Ovary (tissue), 9 donors: ENCODE data around the gene MAPK8IP1. TPM values are rescaled to one million over a fixed set of nuclear protein-coding genes. Genes with fewer than 3 reads are reported as not detected.

Source experiments
- DNase-seq, 5 donors: peaks; one replicate each; pipeline ENCODE4 v3.0.0-alpha.2; 2019 to 2020
- H3K27ac ChIP-seq, 2 donors: fragments of 200-600 bp; one replicate each; pipeline versions ENCODE4 v1.5.1 to v1.8.0; 2019 to 2022
- H3K27me3 ChIP-seq: fragments of 200-600 bp; one replicate; pipeline ENCODE4 v1.8.0; 2022
- H3K36me3 ChIP-seq: fragments of 200-600 bp; sonication (generic); one replicate; pipeline ENCODE4 v1.5.1; 2019
- H3K4me1 ChIP-seq: one replicate; pipeline ENCODE4 v1.8.1; 2013; ENCODE audit warnings: mild to moderate bottlenecking, moderate library complexity; ENCODE audit not compliant: insufficient read depth
- H3K4me3 ChIP-seq: fragments of 200-600 bp; sonication (generic); one replicate; pipeline ENCODE4 v1.5.1; 2017
- H3K9me3 ChIP-seq, 2 donors: fragments of 200-600 bp in 1 of 2; sonication (generic) in 1 of 2; one replicate each; pipeline versions ENCODE4 v1.5.1 to v1.8.1; 2013 to 2019; ENCODE audit warnings: mild to moderate bottlenecking in 1 of 2, moderate library complexity in 1 of 2
- CTCF ChIP-seq, 3 donors: fragments of 450-650 bp in 2 of 3; fragments of 200-600 bp in 1 of 3; IDR thresholded peaks; one replicate each; pipeline versions ENCODE4 v1.5.1 to v1.8.0; 2016 to 2022; ENCODE audit warnings: antibody characterized with exemption in 3 of 3, mild to moderate bottlenecking in 1 of 3
- EP300 ChIP-seq: sonication (generic); formaldehyde crosslinking; IDR thresholded peaks from one replicate; pipeline ENCODE4 v1.6.1; 2017; ENCODE audit warnings: antibody characterized with exemption
- POLR2A ChIP-seq: fragments of 450-650 bp; IDR thresholded peaks from one replicate; pipeline ENCODE4 v1.6.1; 2017; ENCODE audit warnings: antibody characterized with exemption, mild to moderate bottlenecking, moderate library complexity
- WGBS, 3 donors: extraction: QIAGEN DNeasy Blood & Tissue Kit in 1 of 3; methylation state at CpG; one replicate each; pipeline versions ENCODE4 v1.1.5 to v1.1.7; 2013 to 2017; 5-methylcytosine and 5-hydroxymethylcytosine counted together
- intact Hi-C, 4 donors: fragments of 100-400 bp; cut with DNase I; formaldehyde crosslinking; loops; one replicate each; pipeline versions ENCODE4 v1.11.0 to v1.15.1; 2022 to 2023
- polyA plus RNA-seq, 2 donors: library from polyadenylated mRNA; stranded (reverse); fragments of 200-250 nt in 1 of 2; fragments of 350-450 nt in 1 of 2; fragmentation: Illumina TruSeq in 1 of 2; extraction: RNeasy Lipid Tissue Mini Kit (QIAGEN cat#74804) in 1 of 2; gene quantifications; one replicate each; pipeline ENCODE4 v1.2.3, GENCODE V29; 2013 to 2014
- total RNA-seq, 7 donors: library from RNA; depleted of rRNA in 2 of 7; stranded (reverse); fragments of >200 nt in 2 of 7; fragmentation: NEBNext Ultra II Directional in 3 of 7; extraction: Animal tissue kit (Norgen Biotek cat#: 25700) in 3 of 7; gene quantifications; one replicate each; pipeline versions ENCODE4 v1.1.0 to v1.2.4, GENCODE V29; 2016 to 2023
- donor health status: DM: no; HTN: no; CAD: no; lungs with moderate emphysema.
- donor health status: DM: no; HTN: no; CAD: no.
- donor health status: Bipolar disorder and iron deficiency.
- donor health status: DM: yes; HTN: yes; CAD: no.
- donor health status: DM: no; HTN: no; CAD: no.
- donor health status: DM: yes; HTN: yes; CAD: no.

MAPK8IP1 gene
- total and polyA plus RNA-seq, 9 donors, result 3.7 to 24.1 (median 14.4) TPM

- H3K27ac ChIP-seq, result no peak overlapping the region
- DNase-seq, result no peak
Observed at GRCh38 chr11:45884596-45885185, 760 bp upstream of the MAPK8IP1 start.

GRCh38 chr11:45885921-45886721, 670 bp downstream of the MAPK8IP1 start:
- Histone ChIP-seq H3K27ac (no peak overlapping the region), H3K9me3 (no peaks in the 10 kb centered on the region), H3K4me3 (peak overlapping the region; percentile 39), H3K27me3 (no peaks in the 10 kb centered on the region), H3K4me1 (peaks cover 1% of the 10 kb centered on the region), H3K36me3 (no peaks in the 10 kb centered on the region)
- peak in 2 of 5 donors; percentile 26 to 41 for DNase-seq
- WGBS, 3 donors, result 18 to 25% (median 20%) methylated on average over 24 to 43 of the region's 43 CpGs
- intact Hi-C loops, result no loop called here
- TF ChIP-seq POLR2A (no peak), EP300 (no peak), CTCF (IDR thresholded peaks at IDR 0.05) (no peak)

More at GRCh38 chr11:45884596-45885185, 760 bp upstream of the MAPK8IP1 start:
- H3K4me3 ChIP-seq, result no peak overlapping the region
- H3K9me3 ChIP-seq, result no peaks in the 10 kb centered on the region
- intact Hi-C loops, result no loop called here
- WGBS, 3 donors, result 86 to 89% (median 87%) methylated on average over 10 of the region's 10 CpGs
- H3K36me3 ChIP-seq, result no peaks in the 10 kb centered on the region
- peaks cover 1% of the 10 kb centered on the region for H3K4me1 ChIP-seq
- no peaks in the 10 kb centered on the region for H3K27me3 ChIP-seq
- TF ChIP-seq POLR2A, result no peak
- no peak for TF ChIP-seq EP300
- no peak for TF ChIP-seq CTCF (IDR thresholded peaks at IDR 0.05)

GRCh38 chr11:45886816-45887520, 1.5 kb downstream of the MAPK8IP1 start:
- DNase-seq, result no peak
- Histone ChIP-seq H3K27me3 (no peaks in the 10 kb centered on the region), H3K4me3 (no peak overlapping the region), H3K27ac (no peak overlapping the region), H3K4me1 (peaks cover 1% of the 10 kb centered on the region), H3K36me3 (no peaks in the 10 kb centered on the region), H3K9me3 (no peaks in the 10 kb centered on the region)
- intact Hi-C loops, result no loop called here
- 86 to 94% (median 91%) methylated on average over 4 of the region's 4 CpGs for WGBS, 3 donors
- TF ChIP-seq EP300 (no peak), POLR2A (no peak), CTCF (IDR thresholded peaks at IDR 0.05) (no peak)

GRCh38 chr11:45887587-45887986, 2.1 kb downstream of the MAPK8IP1 start:
- H3K4me3 ChIP-seq, result no peak overlapping the region
- WGBS, 3 donors, result 76 to 90% (median 80%) methylated on average over 10 of the region's 10 CpGs

More at GRCh38 chr11:45887587-45887986, 2.1 kb downstream of the MAPK8IP1 start:
- no peaks in the 10 kb centered on the region for H3K9me3 ChIP-seq
- H3K4me1 ChIP-seq, result peaks cover 1% of the 10 kb centered on the region
- intact Hi-C loops, result no loop called here
- DNase-seq, result no peak
- H3K27me3 ChIP-seq, result no peaks in the 10 kb centered on the region
- TF ChIP-seq POLR2A (no peak), EP300 (no peak), CTCF (IDR thresholded peaks at IDR 0.05) (no peak)
- no peaks in the 10 kb centered on the region for H3K36me3 ChIP-seq
- no peak overlapping the region for H3K27ac ChIP-seq
